CD4-positive, alpha-beta memory T cell (primary cell): ENCODE measurements around the gene PTPDC1. TPM values are rescaled to one million over a fixed set of nuclear protein-coding genes. Genes with fewer than 3 reads are reported as not detected.
"Not testable (repeated sequence)": the region's sequence is repeated elsewhere in the genome, so short reads cannot be mapped to it uniquely, and the experiment has no call there.

ENCODE experiments used
- CTCF ChIA-PET: fragments of 350-600 bp; sonication (Branson Sonifier 250); formaldehyde crosslinking; loops from one replicate; lab custom pipeline; 2021; ENCODE audit warnings: inconsistent platforms; ENCODE audit not compliant: partially characterized antibody; lab: Charles Lee
- POLR2A ChIA-PET: fragments of 350-600 bp; sonication (Branson Sonifier 250); formaldehyde crosslinking; loops from one replicate; lab custom pipeline; 2021; ENCODE audit not compliant: partially characterized antibody; lab: Charles Lee
- DNase-seq, 5 donors: peaks; one replicate each; pipeline versions ENCODE4 v3.0.0 to v3.0.0-alpha.2; 2020 to 2022; ENCODE audit warnings: mixed read lengths in 1 of 5
- H3K27ac ChIP-seq: one replicate; pipeline ENCODE4 v1.7.0; 2013; ENCODE audit warnings: low read depth, low read length
- H3K27me3 ChIP-seq: 2 replicates; pipeline ENCODE4 v1.7.0; 2013; ENCODE audit warnings: mild to moderate bottlenecking, low read length, moderate library complexity; ENCODE audit not compliant: insufficient read depth
- H3K36me3 ChIP-seq: 2 replicates; pipeline ENCODE4 v1.7.0; 2013; ENCODE audit warnings: mild to moderate bottlenecking, low read length, moderate library complexity; ENCODE audit not compliant: insufficient read depth
- H3K4me1 ChIP-seq: 2 replicates; pipeline ENCODE4 v1.7.0; 2013; ENCODE audit warnings: mild to moderate bottlenecking, low read length, moderate library complexity; ENCODE audit not compliant: insufficient read depth
- H3K4me3 ChIP-seq, 2 donors: one replicate each; pipeline ENCODE4 v1.7.0; 2013; ENCODE audit warnings: low read length in 2 of 2, mild to moderate bottlenecking in 1 of 2
- H3K9me3 ChIP-seq, 2 donors: one replicate each; pipeline ENCODE4 v1.7.0; 2013; ENCODE audit warnings: low read length in 2 of 2, control low read depth in 1 of 2; ENCODE audit not compliant: control insufficient read depth in 1 of 2
- H3K27ac Mint-ChIP-seq, 7 donors: one replicate each; pipeline ENCODE4 v1.8.0; 2020 to 2021; ENCODE audit warnings: mixed read lengths in 7 of 7, mild to moderate bottlenecking in 6 of 7, inconsistent platforms in 3 of 7, moderate library complexity in 3 of 7
- H3K27me3 Mint-ChIP-seq, 2 donors: one replicate each; pipeline ENCODE4 v1.8.0; 2020 to 2021; ENCODE audit warnings: mixed read lengths in 2 of 2
- H3K36me3 Mint-ChIP-seq, 2 donors: one replicate each; pipeline ENCODE4 v1.8.0; 2020 to 2021; ENCODE audit warnings: mixed read lengths in 2 of 2, inconsistent platforms in 1 of 2, mild to moderate bottlenecking in 1 of 2
- H3K4me1 Mint-ChIP-seq, 4 donors: one replicate each; pipeline ENCODE4 v1.8.0; 2020 to 2021; ENCODE audit warnings: mixed read lengths in 4 of 4, mild to moderate bottlenecking in 1 of 4
- H3K4me3 Mint-ChIP-seq, 8 donors: one replicate each; pipeline ENCODE4 v1.8.0; 2020 to 2021; ENCODE audit warnings: mixed read lengths in 8 of 8, mild to moderate bottlenecking in 7 of 8, moderate library complexity in 6 of 8, inconsistent platforms in 3 of 8
- H3K9me3 Mint-ChIP-seq, 8 donors: one replicate each; pipeline ENCODE4 v1.8.0; 2020 to 2021; ENCODE audit warnings: mixed read lengths in 8 of 8, mild to moderate bottlenecking in 5 of 8, inconsistent platforms in 3 of 8, moderate library complexity in 1 of 8
- intact Hi-C: fragments of 100-400 bp; cut with micrococcal nuclease; formaldehyde crosslinking; loops from one replicate; pipeline ENCODE4 v1.15.1; 2023
- polyA plus RNA-seq, 2 donors: library from polyadenylated mRNA; unstranded; fragments of 300-500 nt; fragmentation: Illumina TruSeq; gene quantifications; one replicate each; pipeline ENCODE4 v1.2.3, GENCODE V29; 2021
- total RNA-seq, 2 experiments: library from RNA; stranded (reverse); gene quantifications; one replicate each; pipeline ENCODE4 v1.2.3, GENCODE V29; 2021

The PTPDC1 gene
- total and polyA plus RNA-seq, 4 experiments from 2014 or later: 1.7 to 5.5 (median 3.6) TPM

GRCh38 chr9:94094219-94095145 lies 10.2 kb downstream of the PTPDC1 start:
- H3K27ac Mint-ChIP-seq, H3K4me1 Mint-ChIP-seq: not testable (repeated sequence)

GRCh38 chr9:94096819-94097577 lies 12.7 kb downstream of the PTPDC1 start:
- CTCF ChIA-PET: no interaction called here
- H3K4me3 Mint-ChIP-seq: no peak overlapping the region

More at GRCh38 chr9:94094219-94095145, 10.2 kb downstream of the PTPDC1 start:
- POLR2A ChIA-PET, H3K27ac ChIP-seq, intact Hi-C loops, H3K9me3 Mint-ChIP-seq, H3K4me3 Mint-ChIP-seq, H3K4me1 ChIP-seq, H3K36me3 ChIP-seq, H3K27me3 ChIP-seq, H3K27me3 Mint-ChIP-seq, H3K9me3 ChIP-seq, H3K4me3 ChIP-seq, DNase-seq: not testable (repeated sequence)
- CTCF ChIA-PET: interaction anchor here (0.8 kb wide), 1 partner anchor 69 kb away, joined by 3 read pairs; no protein-coding TSS in a partner anchor
- H3K36me3 Mint-ChIP-seq: peaks cover 9 to 25% of the 10 kb centered on the region in 2 donors

DNA sequence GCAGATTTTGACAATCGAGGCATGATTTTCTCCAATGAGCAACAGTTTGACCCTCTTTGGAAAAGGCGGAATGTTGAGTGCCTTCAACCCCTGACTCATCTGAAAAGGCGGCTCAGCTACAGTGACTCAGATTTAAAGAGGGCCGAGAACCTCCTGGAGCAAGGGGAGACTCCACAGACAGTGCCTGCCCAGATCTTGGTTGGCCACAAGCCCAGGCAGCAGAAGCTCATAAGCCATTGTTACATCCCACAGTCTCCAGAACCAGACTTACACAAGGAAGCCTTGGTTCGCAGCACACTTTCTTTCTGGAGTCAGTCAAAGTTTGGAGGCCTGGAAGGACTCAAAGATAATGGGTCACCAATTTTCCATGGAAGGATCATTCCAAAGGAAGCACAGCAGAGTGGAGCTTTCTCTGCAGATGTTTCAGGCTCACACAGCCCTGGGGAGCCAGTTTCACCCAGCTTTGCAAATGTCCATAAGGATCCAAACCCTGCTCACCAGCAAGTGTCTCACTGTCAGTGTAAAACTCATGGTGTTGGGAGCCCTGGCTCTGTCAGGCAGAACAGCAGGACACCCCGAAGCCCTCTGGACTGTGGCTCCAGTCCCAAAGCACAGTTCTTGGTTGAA lies 13.6 kb downstream of the PTPDC1 start:
- Histone ChIP-seq H3K27me3 (no peaks in the 10 kb centered on the region), H3K36me3 (peaks cover 3% of the 10 kb centered on the region), H3K4me1 (no peaks in the 10 kb centered on the region), H3K9me3 (no peaks in the 10 kb centered on the region), H3K27ac (no peak overlapping the region), H3K4me3 (no peak overlapping the region)
- Mint-ChIP-seq H3K9me3 (no peaks in the 10 kb centered on the region), H3K4me3 (no peak overlapping the region), H3K4me1 (peaks cover 0 to 2% (median 0%) of the 10 kb centered on the region in 4 donors), H3K27ac (no peak overlapping the region), H3K27me3 (no peaks in the 10 kb centered on the region), H3K36me3 (peaks cover 9 to 31% of the 10 kb centered on the region in 2 donors)
- intact Hi-C loops: no loop called here
- ChIA-PET POLR2A (no interaction called here), CTCF (no interaction called here)
- DNase-seq: no peak

More at GRCh38 chr9:94096819-94097577, 12.7 kb downstream of the PTPDC1 start:
- Histone ChIP-seq H3K27ac (no peak overlapping the region), H3K9me3 (no peaks in the 10 kb centered on the region), H3K4me1 (no peaks in the 10 kb centered on the region), H3K27me3 (no peaks in the 10 kb centered on the region), H3K4me3 (no peak overlapping the region), H3K36me3 (peaks cover 3% of the 10 kb centered on the region)
- Mint-ChIP-seq H3K27me3 (no peaks in the 10 kb centered on the region), H3K27ac (no peak overlapping the region), H3K4me1 (peaks cover 0 to 2% (median 0%) of the 10 kb centered on the region in 4 donors), H3K36me3 (peaks cover 9 to 28% of the 10 kb centered on the region in 2 donors), H3K9me3 (no peaks in the 10 kb centered on the region)
- POLR2A ChIA-PET: no interaction called here
- intact Hi-C loops: no loop called here
- no peak for DNase-seq

DNA sequence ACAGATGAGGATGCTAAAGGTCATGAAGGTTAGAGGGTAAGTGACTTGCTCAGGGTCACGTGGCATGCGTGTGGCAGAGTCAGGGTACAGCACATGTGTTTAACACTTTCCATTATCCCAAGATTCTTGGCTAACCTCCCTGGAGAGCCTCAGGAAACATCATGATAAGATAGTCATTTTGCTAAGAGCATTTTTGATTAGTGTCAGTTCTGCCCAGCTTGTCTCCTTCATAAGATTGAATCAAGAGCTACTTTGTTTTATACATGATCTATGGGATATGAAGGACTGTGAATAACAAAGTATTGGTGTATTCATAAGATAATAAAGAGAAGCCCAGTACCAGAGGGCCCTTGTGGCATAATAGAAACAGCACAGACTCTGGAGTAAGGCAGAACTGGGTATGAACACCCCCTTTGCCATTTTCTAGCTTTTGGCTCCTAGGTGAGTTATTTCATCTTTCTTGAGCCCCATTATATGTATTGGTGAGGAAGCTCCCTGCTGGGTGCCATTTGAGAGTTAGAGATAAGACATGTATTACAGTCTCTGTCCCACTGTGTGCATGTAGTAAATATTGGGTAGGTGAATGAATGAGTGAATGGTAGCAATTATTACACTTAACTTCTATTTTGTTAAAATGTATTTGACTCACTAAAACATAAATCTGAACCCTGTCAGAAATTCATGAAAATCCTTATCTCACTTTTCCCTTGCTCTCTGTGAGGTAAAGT lies 16.1 kb downstream of the PTPDC1 start:
- Mint-ChIP-seq H3K4me3 (no peak overlapping the region), H3K9me3 (no peaks in the 10 kb centered on the region), H3K27ac (no peak overlapping the region), H3K4me1 (peaks cover 0 to 2% (median 0%) of the 10 kb centered on the region in 4 donors), H3K36me3 (peaks cover 6 to 27% of the 10 kb centered on the region in 2 donors), H3K27me3 (no peaks in the 10 kb centered on the region)
- ChIA-PET CTCF (no interaction called here), POLR2A (no interaction called here)
- peaks cover 3% of the 10 kb centered on the region for H3K36me3 ChIP-seq
- no peaks in the 10 kb centered on the region for H3K27me3 ChIP-seq
- intact Hi-C loops: no loop called here
- no peaks in the 10 kb centered on the region for H3K4me1 ChIP-seq
- H3K4me3 ChIP-seq: no peak overlapping the region
- H3K27ac ChIP-seq: no peak overlapping the region
- H3K9me3 ChIP-seq: no peaks in the 10 kb centered on the region
- no peak for DNase-seq

DNA sequence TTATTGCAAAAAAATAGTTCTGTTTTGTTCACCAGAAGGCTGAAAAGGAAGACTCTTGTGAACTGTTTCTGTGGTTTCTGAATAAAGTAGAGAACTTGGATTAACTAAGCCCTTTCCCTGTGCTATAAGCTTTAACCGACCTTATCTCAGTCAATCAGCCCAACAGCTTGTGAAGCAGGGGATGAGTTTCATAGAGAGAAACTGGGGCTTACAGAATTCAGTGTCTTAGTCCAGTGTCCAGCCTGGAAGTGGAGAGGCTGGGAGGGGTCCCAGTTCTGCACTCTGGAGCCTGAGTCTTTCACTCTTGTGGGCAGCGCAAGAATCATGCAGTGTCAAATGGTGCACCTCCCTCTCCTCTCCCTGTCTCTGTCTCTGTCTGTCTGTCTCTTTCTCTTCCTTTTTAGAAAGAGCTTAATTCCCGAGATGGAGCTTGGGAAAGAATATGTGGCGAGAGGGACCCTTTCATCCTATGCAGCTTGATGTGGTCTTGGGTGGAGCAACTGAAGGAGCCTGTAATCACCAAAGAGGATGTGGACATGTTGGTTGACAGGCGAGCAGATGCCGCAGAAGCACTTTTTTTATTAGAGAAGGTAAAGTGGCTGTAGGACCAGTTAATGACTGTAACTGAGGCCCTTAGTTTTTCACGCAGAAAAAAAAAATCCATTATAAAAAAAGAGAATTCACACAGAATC lies 17.0 kb downstream of the PTPDC1 start:
- no peak overlapping the region for H3K27ac Mint-ChIP-seq
- ChIA-PET CTCF (no interaction called here), POLR2A (no interaction called here)

GRCh38 chr9:94108584-94108983 lies 24.3 kb downstream of the PTPDC1 start:
- POLR2A ChIA-PET: no interaction called here
- Mint-ChIP-seq H3K27ac (no peak overlapping the region), H3K4me1 (peaks cover 0 to 1% (median 0%) of the 10 kb centered on the region in 4 donors), H3K4me3 (no peak overlapping the region), H3K9me3 (peaks cover 0 to 5% (median under 1%) of the 10 kb centered on the region in 8 donors), H3K27me3 (no peaks in the 10 kb centered on the region), H3K36me3 (peaks cover 4 to 6% of the 10 kb centered on the region in 2 donors)
- intact Hi-C loops: no loop called here
- H3K27me3 ChIP-seq: no peaks in the 10 kb centered on the region
- no peaks in the 10 kb centered on the region for H3K4me1 ChIP-seq
- CTCF ChIA-PET: no interaction called here
- H3K27ac ChIP-seq: no peak overlapping the region
- no peak overlapping the region for H3K4me3 ChIP-seq
- no peak for DNase-seq
- no peaks in the 10 kb centered on the region for H3K36me3 ChIP-seq
- H3K9me3 ChIP-seq: no peaks in the 10 kb centered on the region

More for the DNA sequence above, 17.0 kb downstream of the PTPDC1 start:
- Histone ChIP-seq H3K27ac (no peak overlapping the region), H3K9me3 (no peaks in the 10 kb centered on the region), H3K4me1 (no peaks in the 10 kb centered on the region), H3K4me3 (no peak overlapping the region), H3K36me3 (no peaks in the 10 kb centered on the region), H3K27me3 (no peaks in the 10 kb centered on the region)
- Mint-ChIP-seq H3K36me3 (peaks cover 4 to 20% of the 10 kb centered on the region in 2 donors), H3K9me3 (no peaks in the 10 kb centered on the region), H3K4me3 (no peak overlapping the region), H3K4me1 (peaks cover 0 to 2% (median 0%) of the 10 kb centered on the region in 4 donors), H3K27me3 (no peaks in the 10 kb centered on the region)
- DNase-seq: no peak
- intact Hi-C loops: no loop called here
